Measurements from ENCODE around the gene TIMM17A.

DNA sequence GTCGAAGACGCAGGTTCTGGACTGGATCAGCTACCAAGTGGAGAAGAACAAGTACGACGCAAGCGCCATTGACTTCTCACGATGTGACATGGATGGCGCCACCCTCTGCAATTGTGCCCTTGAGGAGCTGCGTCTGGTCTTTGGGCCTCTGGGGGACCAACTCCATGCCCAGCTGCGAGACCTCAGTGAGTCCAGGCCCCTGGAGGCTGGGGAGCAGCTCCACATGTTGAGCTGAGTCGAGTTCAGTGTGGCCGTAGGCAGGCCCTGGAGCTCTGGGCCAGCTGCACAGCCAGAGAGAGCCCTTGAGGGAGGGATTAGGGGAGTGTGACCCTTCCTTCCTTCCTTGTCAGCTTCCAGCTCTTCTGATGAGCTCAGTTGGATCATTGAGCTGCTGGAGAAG lies 56.7 kb downstream of the TIMM17A start:
- TF ChIP-seq, protein P1, sequence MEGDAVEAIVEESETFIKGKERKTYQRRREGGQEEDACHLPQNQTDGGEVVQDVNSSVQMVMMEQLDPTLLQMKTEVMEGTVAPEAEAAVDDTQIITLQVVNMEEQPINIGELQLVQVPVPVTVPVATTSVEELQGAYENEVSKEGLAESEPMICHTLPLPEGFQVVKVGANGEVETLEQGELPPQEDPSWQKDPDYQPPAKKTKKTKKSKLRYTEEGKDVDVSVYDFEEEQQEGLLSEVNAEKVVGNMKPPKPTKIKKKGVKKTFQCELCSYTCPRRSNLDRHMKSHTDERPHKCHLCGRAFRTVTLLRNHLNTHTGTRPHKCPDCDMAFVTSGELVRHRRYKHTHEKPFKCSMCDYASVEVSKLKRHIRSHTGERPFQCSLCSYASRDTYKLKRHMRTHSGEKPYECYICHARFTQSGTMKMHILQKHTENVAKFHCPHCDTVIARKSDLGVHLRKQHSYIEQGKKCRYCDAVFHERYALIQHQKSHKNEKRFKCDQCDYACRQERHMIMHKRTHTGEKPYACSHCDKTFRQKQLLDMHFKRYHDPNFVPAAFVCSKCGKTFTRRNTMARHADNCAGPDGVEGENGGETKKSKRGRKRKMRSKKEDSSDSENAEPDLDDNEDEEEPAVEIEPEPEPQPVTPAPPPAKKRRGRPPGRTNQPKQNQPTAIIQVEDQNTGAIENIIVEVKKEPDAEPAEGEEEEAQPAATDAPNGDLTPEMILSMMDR (IDR thresholded peaks at IDR 0.05) = no peak
- TF ChIP-seq EP300 (IDR thresholded peaks at IDR 0.05) (no peak), POLR2A (IDR thresholded peaks at IDR 0.05) (no peak), POLR2AphosphoS5 (IDR thresholded peaks at IDR 0.05) (no peak)
